K562 (cell line): ENCODE results near the gene FH. TPM values are rescaled to one million over a fixed set of nuclear protein-coding genes. Genes with fewer than 3 reads are reported as not detected.

Experiments
- C11orf30 ChIP-seq: fragments of 450-650 bp; IDR thresholded peaks from 2 replicates; pipeline ENCODE4 v1.6.1; 2016; ENCODE audit warnings: low read depth, mild to moderate bottlenecking
- ETV5 ChIP-seq: sonication (generic); formaldehyde crosslinking; IDR thresholded peaks from 2 replicates; pipeline ENCODE4 v1.4.0; 2020; ENCODE audit warnings: low read depth, mild to moderate bottlenecking, missing genetic modification reagents
- FUS ChIP-seq: fragments of 200-400 bp; formaldehyde crosslinking; optimal IDR thresholded peaks from 2 replicates; pipeline ENCODE3; 2017; ENCODE audit warnings: low read depth, low read length
- HEY1 ChIP-seq: fragments of 250-450 bp; sonication (Bioruptor Pico); IDR thresholded peaks from 2 replicates; pipeline ENCODE4 v1.5.0; 2020; ENCODE audit warnings: mild to moderate bottlenecking, moderate library complexity, borderline replicate concordance
- MECOM ChIP-seq: fragments of 250-450 bp; sonication (Bioruptor Pico); IDR thresholded peaks from 2 replicates; pipeline ENCODE4 v1.8.0; 2022; ENCODE audit warnings: inconsistent platforms
- NONO ChIP-seq, 2 experiments: fragments of 200-400 bp in 1 of 2; fragments of 450-650 bp in 1 of 2; formaldehyde crosslinking in 1 of 2; IDR thresholded peaks; 2 replicates each; pipeline ENCODE4 v1.6.1; 2017; ENCODE audit warnings: low read depth in 2 of 2, mild to moderate bottlenecking in 2 of 2, moderate library complexity in 2 of 2, low read length in 1 of 2
- NR2C1 ChIP-seq, 2 experiments: fragments of 450-650 bp; IDR thresholded peaks; 2 replicates each; pipeline ENCODE4 v1.6.1; 2017; ENCODE audit warnings: mild to moderate bottlenecking in 2 of 2, antibody characterized with exemption in 1 of 2, inconsistent platforms in 1 of 2, missing compliant biosample characterization in 1 of 2, missing genetic modification characterization in 1 of 2
- SP1 ChIP-seq: sonication (generic); formaldehyde crosslinking; IDR thresholded peaks from 2 replicates; pipeline ENCODE4 v1.8.1; 2022; ENCODE audit warnings: mild to moderate bottlenecking, missing genetic modification reagents
- XRCC4 ChIP-seq: IDR thresholded peaks from one replicate; pipeline ENCODE4 v1.6.1; 2011; ENCODE audit not compliant: insufficient read depth, insufficient read length; ENCODE audit errors: extremely low read depth
- YY1 ChIP-seq, 3 experiments: IDR thresholded peaks; 2 replicates each; pipeline ENCODE4 v1.6.1; 2011; ENCODE audit warnings: low read length in 2 of 3, mild to moderate bottlenecking in 2 of 3, moderate library complexity in 2 of 3, borderline replicate concordance in 1 of 3, control low read depth in 1 of 3, low read depth in 1 of 3; ENCODE audit not compliant: insufficient read depth in 3 of 3, insufficient replicate concordance in 2 of 3, control insufficient read depth in 1 of 3, insufficient read length in 1 of 3; ENCODE audit errors: extremely low read depth in 1 of 3
- ZBTB1 ChIP-seq: sonication (generic); formaldehyde crosslinking; IDR thresholded peaks from 2 replicates; pipeline ENCODE4 v1.8.1; 2023; ENCODE audit warnings: missing genetic modification reagents, low read depth, mild to moderate bottlenecking, borderline replicate concordance
- ZNF143 ChIP-seq: sonication (generic); formaldehyde crosslinking; IDR thresholded peaks from 2 replicates; pipeline ENCODE4 v1.9.0; 2022; ENCODE audit warnings: mild to moderate bottlenecking, missing genetic modification reagents
- ZNF263 ChIP-seq: sonication (generic); formaldehyde crosslinking; IDR thresholded peaks from 2 replicates; pipeline ENCODE4 v1.8.0; 2022; ENCODE audit warnings: mild to moderate bottlenecking, missing genetic modification reagents, borderline replicate concordance
- ZNF408 ChIP-seq: fragments of 250-450 bp; sonication (Bioruptor Pico); IDR thresholded peaks from 2 replicates; pipeline ENCODE4 v1.4.0; 2020; ENCODE audit warnings: low read depth, mild to moderate bottlenecking, moderate library complexity
- ZNF507 ChIP-seq: conservative IDR thresholded peaks from 2 replicates; pipeline ENCODE4 v1.6.1; 2017; ENCODE audit warnings: missing genetic modification characterization, missing compliant biosample characterization
- ZNF76 ChIP-seq: fragments of 250-450 bp; sonication (Bioruptor Pico); IDR thresholded peaks from 2 replicates; pipeline ENCODE4 v1.4.0; 2020; ENCODE audit warnings: mild to moderate bottlenecking, moderate library complexity, borderline replicate concordance
- polyA plus RNA-seq, 8 experiments: library from polyadenylated mRNA; depleted of rRNA in 4 of 8; stranded (reverse) in 5 of 8; unstranded in 3 of 8; fragments of >200 nt; fragmentation: Nextera tagmentation in 2 of 8; fragmentation: Illumina TruSeq in 1 of 8; extraction: Ambion mirVana in 2 of 8; extraction: Trizol in 1 of 8; gene quantifications; 2 replicates each; pipeline versions ENCODE4 v1.2.1 to v1.2.3, GENCODE V29; 2011 to 2014; ENCODE audit warnings: inconsistent platforms in 1 of 8, missing spikeins in 1 of 8
- total RNA-seq, 7 experiments: library from RNA; depleted of rRNA in 6 of 7; stranded (reverse); fragments of >200 nt in 6 of 7; fragmentation: Illumina TruSeq in 2 of 7; extraction: Trizol in 2 of 7; gene quantifications; 2 replicates each; pipeline versions ENCODE4 v1.2.1 to v1.2.3, GENCODE V29; 2011 to 2021; ENCODE audit warnings: low replicate concordance in 1 of 7
- TF ChIP-seq, protein P1 (sequence below): IDR thresholded peaks from 3 replicates; pipeline ENCODE4 v1.6.1; 2011; ENCODE audit warnings: borderline replicate concordance, mild to moderate bottlenecking; ENCODE audit not compliant: insufficient read length, insufficient read depth
- TF ChIP-seq, protein P2 (sequence below): fragments of 250-450 bp; sonication (Bioruptor Pico); IDR thresholded peaks from 2 replicates; pipeline ENCODE4 v1.8.0; 2022; ENCODE audit warnings: moderate library complexity, mild to moderate bottlenecking, inconsistent platforms
- TF ChIP-seq, protein P3 (sequence below), 2 experiments: IDR thresholded peaks; 2 replicates each; pipeline ENCODE4 v1.6.1; 2012; ENCODE audit warnings: improper control_type of control experiment in 2 of 2, low read depth in 2 of 2, low read length in 2 of 2, borderline replicate concordance in 1 of 2
- TF ChIP-seq, protein P4 (sequence below): fragments of 250-450 bp; sonication (Bioruptor Pico); IDR thresholded peaks from 2 replicates; pipeline ENCODE4 v1.8.0; 2021; ENCODE audit warnings: moderate library complexity, mild to moderate bottlenecking, inconsistent platforms

The FH gene
- total and polyA plus RNA-seq, 9 of the 15 experiments (the other 6 are each of a cell fraction or from before 2014, with no cell fraction given), result 117 to 240 (median 211) TPM

DNA sequence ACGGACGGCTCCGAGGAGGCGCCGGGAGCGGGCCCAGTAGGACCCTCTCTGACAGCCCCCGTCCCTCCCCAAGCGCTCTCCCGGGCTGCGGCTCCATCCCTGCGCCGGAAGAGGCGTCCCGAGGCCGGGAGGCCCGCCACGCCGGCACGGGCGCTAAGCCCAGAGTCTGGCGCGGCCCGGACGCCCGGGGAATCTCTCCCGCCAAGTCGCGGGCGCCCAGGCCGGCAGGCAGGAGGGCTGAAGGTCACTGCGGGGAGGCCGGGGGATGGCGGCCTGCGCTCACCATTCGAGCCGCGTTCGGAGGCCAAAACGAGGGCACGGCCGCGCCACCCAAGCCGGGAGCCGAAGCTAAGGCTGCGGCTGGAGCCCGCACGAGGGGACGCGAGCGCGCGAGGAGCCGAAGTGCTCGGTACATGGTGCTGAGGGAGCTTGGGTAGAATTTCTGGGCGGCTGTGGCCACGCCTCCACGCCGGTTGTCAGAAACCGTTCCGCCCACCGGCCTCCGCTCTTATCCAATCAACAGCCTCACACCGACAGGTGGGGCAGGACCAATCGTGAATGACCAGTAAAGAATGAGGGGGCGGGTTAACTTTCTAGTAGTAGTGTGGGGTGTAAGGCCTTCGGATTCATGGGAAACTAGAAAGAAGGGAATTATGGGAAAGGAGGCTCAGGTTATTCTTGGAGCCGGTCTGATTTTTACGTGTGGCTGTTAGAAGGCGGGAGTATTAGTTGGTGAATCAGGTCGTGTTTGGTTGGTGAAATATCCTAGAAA lies at the start of gene FH (continued):
- peak in 1 of 3 experiments; percentile 46 for TF ChIP-seq YY1 (IDR thresholded peaks at IDR 0.05; ENCODE audit: borderline replicate concordance in 1 of 3, control insufficient read depth in 1 of 3, extremely low read depth in 1 of 3, insufficient read depth in 3 of 3, insufficient read length in 1 of 3, insufficient replicate concordance in 2 of 3, low read depth in 1 of 3, low read length in 2 of 3)
- no peak for TF ChIP-seq ZNF507 (tag)
- no peak; the same call in 1 of the 2 replicates for TF ChIP-seq ETV5 (CRISPR knock-in tag)
- TF ChIP-seq, protein P1, sequence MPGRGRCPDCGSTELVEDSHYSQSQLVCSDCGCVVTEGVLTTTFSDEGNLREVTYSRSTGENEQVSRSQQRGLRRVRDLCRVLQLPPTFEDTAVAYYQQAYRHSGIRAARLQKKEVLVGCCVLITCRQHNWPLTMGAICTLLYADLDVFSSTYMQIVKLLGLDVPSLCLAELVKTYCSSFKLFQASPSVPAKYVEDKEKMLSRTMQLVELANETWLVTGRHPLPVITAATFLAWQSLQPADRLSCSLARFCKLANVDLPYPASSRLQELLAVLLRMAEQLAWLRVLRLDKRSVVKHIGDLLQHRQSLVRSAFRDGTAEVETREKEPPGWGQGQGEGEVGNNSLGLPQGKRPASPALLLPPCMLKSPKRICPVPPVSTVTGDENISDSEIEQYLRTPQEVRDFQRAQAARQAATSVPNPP, result no peak
- TF ChIP-seq ZNF408 (CRISPR knock-in tag), result no peak
- TF ChIP-seq ZBTB1, result no peak
- TF ChIP-seq NR2C1 (IDR thresholded peaks at IDR 0.05), result no peak
- no peak for TF ChIP-seq NR2C1 (tag; IDR thresholded peaks at IDR 0.05)
- TF ChIP-seq, protein P2, sequence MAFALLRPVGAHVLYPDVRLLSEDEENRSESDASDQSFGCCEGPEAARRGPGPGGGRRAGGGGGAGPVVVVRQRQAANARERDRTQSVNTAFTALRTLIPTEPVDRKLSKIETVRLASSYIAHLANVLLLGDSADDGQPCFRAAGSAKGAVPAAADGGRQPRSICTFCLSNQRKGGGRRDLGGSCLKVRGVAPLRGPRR (CRISPR knock-in tag), result no peak
- no peak for TF ChIP-seq HEY1 (CRISPR knock-in tag)
- peak; percentile 72 for TF ChIP-seq ZNF143 (CRISPR knock-in tag)
- no peak for TF ChIP-seq ZNF263 (CRISPR knock-in tag)
- TF ChIP-seq C11orf30, result no peak; the same call in 1 of the 2 replicates
- TF ChIP-seq FUS, result no peak
- TF ChIP-seq ZNF76 (CRISPR knock-in tag), result 0 out of 2 replicates have a peak, but pooled peaks have one; percentile 42
- TF ChIP-seq, protein P3, sequence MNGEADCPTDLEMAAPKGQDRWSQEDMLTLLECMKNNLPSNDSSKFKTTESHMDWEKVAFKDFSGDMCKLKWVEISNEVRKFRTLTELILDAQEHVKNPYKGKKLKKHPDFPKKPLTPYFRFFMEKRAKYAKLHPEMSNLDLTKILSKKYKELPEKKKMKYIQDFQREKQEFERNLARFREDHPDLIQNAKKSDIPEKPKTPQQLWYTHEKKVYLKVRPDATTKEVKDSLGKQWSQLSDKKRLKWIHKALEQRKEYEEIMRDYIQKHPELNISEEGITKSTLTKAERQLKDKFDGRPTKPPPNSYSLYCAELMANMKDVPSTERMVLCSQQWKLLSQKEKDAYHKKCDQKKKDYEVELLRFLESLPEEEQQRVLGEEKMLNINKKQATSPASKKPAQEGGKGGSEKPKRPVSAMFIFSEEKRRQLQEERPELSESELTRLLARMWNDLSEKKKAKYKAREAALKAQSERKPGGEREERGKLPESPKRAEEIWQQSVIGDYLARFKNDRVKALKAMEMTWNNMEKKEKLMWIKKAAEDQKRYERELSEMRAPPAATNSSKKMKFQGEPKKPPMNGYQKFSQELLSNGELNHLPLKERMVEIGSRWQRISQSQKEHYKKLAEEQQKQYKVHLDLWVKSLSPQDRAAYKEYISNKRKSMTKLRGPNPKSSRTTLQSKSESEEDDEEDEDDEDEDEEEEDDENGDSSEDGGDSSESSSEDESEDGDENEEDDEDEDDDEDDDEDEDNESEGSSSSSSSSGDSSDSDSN (IDR thresholded peaks at IDR 0.05; ENCODE audit: borderline replicate concordance in 1 of 2, low read depth in 2 of 2, low read length in 2 of 2), result peak; percentile 60 to 89; a peak in 3 of 4 replicates
- peak; percentile 97 for TF ChIP-seq SP1 (CRISPR knock-in tag)
- TF ChIP-seq XRCC4, result no peak
- no peak for TF ChIP-seq MECOM
- TF ChIP-seq, protein P4, sequence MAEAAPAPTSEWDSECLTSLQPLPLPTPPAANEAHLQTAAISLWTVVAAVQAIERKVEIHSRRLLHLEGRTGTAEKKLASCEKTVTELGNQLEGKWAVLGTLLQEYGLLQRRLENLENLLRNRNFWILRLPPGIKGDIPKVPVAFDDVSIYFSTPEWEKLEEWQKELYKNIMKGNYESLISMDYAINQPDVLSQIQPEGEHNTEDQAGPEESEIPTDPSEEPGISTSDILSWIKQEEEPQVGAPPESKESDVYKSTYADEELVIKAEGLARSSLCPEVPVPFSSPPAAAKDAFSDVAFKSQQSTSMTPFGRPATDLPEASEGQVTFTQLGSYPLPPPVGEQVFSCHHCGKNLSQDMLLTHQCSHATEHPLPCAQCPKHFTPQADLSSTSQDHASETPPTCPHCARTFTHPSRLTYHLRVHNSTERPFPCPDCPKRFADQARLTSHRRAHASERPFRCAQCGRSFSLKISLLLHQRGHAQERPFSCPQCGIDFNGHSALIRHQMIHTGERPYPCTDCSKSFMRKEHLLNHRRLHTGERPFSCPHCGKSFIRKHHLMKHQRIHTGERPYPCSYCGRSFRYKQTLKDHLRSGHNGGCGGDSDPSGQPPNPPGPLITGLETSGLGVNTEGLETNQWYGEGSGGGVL, result no peak
- TF ChIP-seq NONO (IDR thresholded peaks at IDR 0.05; ENCODE audit: low read depth in 2 of 2, low read length in 1 of 2), result peak; percentile 71 to 91; a peak in 3 of 4 replicates
